ENCODE results near the gene NUMA1. TPM values are rescaled to one million over a fixed set of nuclear protein-coding genes. Genes with fewer than 3 reads are reported as not detected.
A peak's percentile ranks its signal among the peaks of the same experiment; 100 is the strongest.

NUMA1 gene
- total RNA-seq, 4 donors from 2014 or later = 142 to 237 (median 177) TPM

DNA sequence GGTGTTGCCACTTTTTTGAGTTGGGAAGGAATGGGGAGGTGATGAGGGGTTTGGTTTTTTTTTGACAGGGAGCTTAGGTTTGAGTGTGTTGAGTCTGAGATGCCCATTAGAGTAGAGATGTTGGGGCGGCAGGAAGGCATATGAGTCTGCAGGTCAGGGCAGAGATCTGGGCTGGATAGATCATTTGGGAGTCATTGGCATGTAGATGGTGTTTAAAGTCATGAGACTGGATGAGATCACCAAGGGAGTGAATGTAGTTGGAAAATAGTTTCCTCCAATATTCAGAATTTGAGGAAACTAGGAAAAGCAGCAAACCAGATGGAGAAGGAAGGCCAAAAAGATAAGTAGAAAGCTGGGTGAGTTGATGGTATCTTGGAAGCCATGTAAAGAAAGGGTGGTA, 34.2 kb upstream of the NUMA1 start:
- H3K9me3 ChIP-seq = no peaks in the 10 kb centered on the region
- peaks cover 0 to 10% (median 0%) of the 10 kb centered on the region in 3 donors for H3K36me3 ChIP-seq
- peaks cover 0 to 21% (median 8%) of the 10 kb centered on the region in 3 donors for H3K4me1 ChIP-seq
- intact Hi-C loops (cut with DNase I) = no loop called here
- peaks cover 0 to 3% (median 0%) of the 10 kb centered on the region in 4 donors for H3K27me3 ChIP-seq
- H3K27ac ChIP-seq = no peak overlapping the region
- TF ChIP-seq, protein P1, sequence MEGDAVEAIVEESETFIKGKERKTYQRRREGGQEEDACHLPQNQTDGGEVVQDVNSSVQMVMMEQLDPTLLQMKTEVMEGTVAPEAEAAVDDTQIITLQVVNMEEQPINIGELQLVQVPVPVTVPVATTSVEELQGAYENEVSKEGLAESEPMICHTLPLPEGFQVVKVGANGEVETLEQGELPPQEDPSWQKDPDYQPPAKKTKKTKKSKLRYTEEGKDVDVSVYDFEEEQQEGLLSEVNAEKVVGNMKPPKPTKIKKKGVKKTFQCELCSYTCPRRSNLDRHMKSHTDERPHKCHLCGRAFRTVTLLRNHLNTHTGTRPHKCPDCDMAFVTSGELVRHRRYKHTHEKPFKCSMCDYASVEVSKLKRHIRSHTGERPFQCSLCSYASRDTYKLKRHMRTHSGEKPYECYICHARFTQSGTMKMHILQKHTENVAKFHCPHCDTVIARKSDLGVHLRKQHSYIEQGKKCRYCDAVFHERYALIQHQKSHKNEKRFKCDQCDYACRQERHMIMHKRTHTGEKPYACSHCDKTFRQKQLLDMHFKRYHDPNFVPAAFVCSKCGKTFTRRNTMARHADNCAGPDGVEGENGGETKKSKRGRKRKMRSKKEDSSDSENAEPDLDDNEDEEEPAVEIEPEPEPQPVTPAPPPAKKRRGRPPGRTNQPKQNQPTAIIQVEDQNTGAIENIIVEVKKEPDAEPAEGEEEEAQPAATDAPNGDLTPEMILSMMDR (IDR thresholded peaks at IDR 0.05) = no peak
- TF ChIP-seq POLR2A (IDR thresholded peaks at IDR 0.05) = no peak
- no peak for DNase-seq
- H3K4me3 ChIP-seq = no peak overlapping the region
- 54 to 73% methylated on average over 1 of the region's 1 CpG for WGBS, 2 donors

DNA sequence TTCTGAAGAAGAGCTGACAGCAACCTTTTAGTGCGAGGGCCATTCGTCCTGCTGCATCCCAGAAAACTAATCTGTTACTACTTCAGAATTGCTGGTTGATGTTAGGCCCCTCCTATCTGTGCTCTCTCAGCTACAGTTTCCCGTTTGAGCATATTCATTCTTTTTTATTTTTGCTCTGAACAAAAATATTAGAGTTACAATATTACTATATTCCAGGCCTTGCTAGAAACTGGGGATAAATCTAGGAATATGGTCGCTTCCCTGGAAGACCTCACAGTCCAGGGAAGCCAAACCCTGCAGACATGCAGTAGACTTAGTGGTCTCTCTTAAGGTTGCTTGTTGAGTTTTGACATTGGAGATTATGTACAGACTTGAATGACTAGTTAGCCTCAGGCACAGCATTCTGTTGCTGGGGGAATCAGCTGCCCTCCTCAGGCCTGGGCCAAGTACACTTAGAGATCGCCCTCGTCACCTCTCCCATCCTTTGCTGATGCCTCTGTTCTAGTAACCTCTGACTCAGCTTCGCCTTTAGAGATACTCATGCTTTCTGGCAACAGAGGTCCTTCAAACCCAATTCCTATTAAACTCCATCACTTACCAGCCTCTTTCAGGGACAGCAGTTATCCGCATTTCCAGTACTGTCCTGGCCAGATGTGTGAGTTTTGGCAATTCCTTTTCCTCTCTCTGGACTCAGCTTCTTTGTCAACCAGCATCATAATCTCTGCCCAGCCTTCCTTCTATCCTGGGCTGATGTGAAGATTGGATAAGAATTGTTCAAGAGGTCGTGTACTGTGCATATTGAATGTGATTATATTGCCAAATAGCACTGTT, 32.9 kb upstream of the NUMA1 start:
- intact Hi-C loops (cut with DNase I) = no loop called here
- TF ChIP-seq POLR2A (IDR thresholded peaks at IDR 0.05) = no peak
- TF ChIP-seq, protein P1 (IDR thresholded peaks at IDR 0.05) = no peak
- no peak for DNase-seq
- Histone ChIP-seq H3K4me1 (peaks cover 0 to 21% (median 8%) of the 10 kb centered on the region in 3 donors), H3K27me3 (no peaks in the 10 kb centered on the region), H3K27ac (peak overlapping the region; percentile 89 to 99 (median 98)), H3K4me3 (peak overlapping the region; percentile 47 to 79 (median 72)), H3K36me3 (peaks cover 0 to 24% (median 0%) of the 10 kb centered on the region in 3 donors), H3K9me3 (no peaks in the 10 kb centered on the region)
- 51 to 53% methylated on average over 9 of the region's 9 CpGs for WGBS, 2 donors

DNA sequence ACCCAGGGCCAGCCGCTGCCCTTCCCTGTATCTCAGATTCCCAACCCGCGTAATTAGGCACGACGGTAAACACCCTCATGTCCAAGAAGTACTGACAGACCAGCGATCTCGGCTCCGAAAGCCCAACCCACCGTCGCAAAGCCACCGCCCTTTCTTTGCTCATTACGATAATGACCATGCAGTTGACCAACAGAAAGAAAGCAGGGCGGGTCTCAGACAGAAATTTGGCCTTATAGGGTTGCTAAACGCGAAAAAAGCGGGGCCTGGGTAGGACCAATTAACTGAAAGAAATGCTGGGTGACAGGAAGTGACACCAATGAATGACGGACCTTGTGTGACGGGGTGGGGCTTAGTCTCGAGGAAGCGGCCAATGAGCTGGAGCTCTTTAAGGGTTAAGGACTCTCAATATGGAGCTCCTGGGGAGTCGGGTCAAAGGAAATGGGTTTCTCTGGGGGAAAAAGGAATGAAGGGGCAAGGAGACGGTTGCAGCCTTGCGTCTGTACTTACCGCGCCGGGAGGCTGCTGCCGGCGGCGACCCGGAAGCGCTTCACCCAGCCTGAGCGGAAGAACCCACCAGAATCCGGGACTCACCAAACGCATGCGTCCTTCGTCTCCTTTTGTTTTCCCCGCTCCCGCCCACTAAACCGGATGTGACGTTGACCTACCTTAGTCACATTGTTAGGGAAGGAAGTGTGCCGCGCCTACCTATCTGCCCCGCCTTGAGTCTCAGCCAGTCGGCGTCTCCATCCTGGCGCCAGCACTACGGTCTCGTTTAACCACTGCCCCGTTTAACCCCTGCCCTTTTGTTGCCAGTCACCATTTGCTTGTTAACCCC, 32.0 kb upstream of the NUMA1 start, which contains the start of gene ANAPC15:
Gene ANAPC15, minus strand, starts transcription at position 553 of the 835 bp plus-strand sequence. CDS start 1,419 bp downstream, outside the sequence.
- peak; percentile 98 for DNase-seq
- Histone ChIP-seq H3K9me3 (no peaks in the 10 kb centered on the region), H3K4me1 (peaks cover 0 to 21% (median 8%) of the 10 kb centered on the region in 3 donors), H3K36me3 (peaks cover 0 to 32% (median 0%) of the 10 kb centered on the region in 3 donors), H3K4me3 (peak within 1 kb of the TSS; percentile 47 to 79 (median 72)), H3K27ac (peak within 1 kb of the TSS; percentile 89 to 99 (median 98)), H3K27me3 (no peaks in the 10 kb centered on the region)
- TF ChIP-seq, protein P1 (IDR thresholded peaks at IDR 0.05) = peak in 4 of 6 experiments; percentile 9 to 28 (median 15)
- peak in 3 of 4 donors; percentile 88 to 98 (median 95) for TF ChIP-seq POLR2A (IDR thresholded peaks at IDR 0.05)
- WGBS, 2 donors = 0 to 1% methylated on average over 37 to 41 of the region's 49 CpGs
- intact Hi-C loops (cut with DNase I) = no loop called here

DNA sequence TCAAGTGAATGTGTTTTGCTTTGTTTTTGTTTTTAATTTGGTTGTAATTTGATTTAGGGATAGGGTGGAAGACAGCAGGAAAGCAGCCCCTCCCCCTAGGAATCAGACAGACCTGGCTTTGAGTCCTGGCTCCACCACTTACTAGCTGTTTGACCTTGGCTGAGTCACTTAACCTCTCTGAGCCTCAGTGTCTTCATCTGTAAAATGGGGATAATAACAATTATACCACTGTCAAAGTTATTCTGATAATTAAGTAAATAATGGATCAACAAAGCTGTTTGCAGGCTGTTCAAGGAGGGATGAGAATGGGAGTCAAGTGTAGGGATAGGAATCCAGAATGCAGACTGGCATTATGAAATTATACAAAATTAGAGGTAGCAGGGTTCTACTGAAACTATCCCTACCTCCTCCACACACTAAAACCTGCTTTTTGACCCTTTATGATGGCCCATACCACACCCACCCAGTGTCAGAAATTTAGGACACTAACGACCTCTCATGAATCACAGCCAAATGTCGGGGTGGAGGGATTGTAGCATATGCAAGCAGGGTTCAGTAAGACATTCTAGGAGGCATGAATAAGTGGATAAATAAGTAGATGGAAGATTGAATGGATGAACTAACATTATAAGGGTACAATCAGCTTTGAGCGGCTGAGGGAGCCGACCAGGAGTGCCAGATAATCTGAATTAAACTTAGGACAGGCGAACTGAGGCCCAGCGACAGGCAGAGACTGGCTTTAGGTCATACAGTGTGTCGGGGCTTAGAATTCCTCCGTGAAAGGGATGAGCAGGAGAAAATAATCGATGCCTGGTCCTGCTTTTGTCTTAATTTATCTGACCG, 31.2 kb upstream of the NUMA1 start:
- WGBS, 2 donors = 1 to 2% methylated on average over 9 to 10 of the region's 10 CpGs
- no peak for DNase-seq
- H3K36me3 ChIP-seq = peaks cover 0 to 37% (median 0%) of the 10 kb centered on the region in 3 donors
- no peaks in the 10 kb centered on the region for H3K9me3 ChIP-seq
- no peak for TF ChIP-seq POLR2A (IDR thresholded peaks at IDR 0.05)
- TF ChIP-seq, protein P1 (IDR thresholded peaks at IDR 0.05) = no peak
- intact Hi-C loops (cut with DNase I) = no loop called here
- no peaks in the 10 kb centered on the region for H3K27me3 ChIP-seq
- peak overlapping the region; percentile 47 to 79 (median 72) for H3K4me3 ChIP-seq
- H3K4me1 ChIP-seq = peaks cover 0 to 21% (median 8%) of the 10 kb centered on the region in 3 donors
- peak overlapping the region; percentile 89 to 99 (median 98) for H3K27ac ChIP-seq
